Astrocyte of the cerebellum (primary cell): ENCODE results near the gene SHROOM1.
"Not testable (repeated sequence)": the region's sequence is repeated elsewhere in the genome, so short reads cannot be mapped to it uniquely, and the experiment has no call there.

ENCODE experiments used
- DNase-seq: peaks from one replicate; pipeline ENCODE4 v3.0.0-alpha.2; 2011; ENCODE audit warnings: low read depth
- H3K4me3 ChIP-seq: 2 replicates; pipeline ENCODE4 v1.5.1; 2011; ENCODE audit warnings: mild to moderate bottlenecking, low read depth, low read length, moderate library complexity
- CTCF ChIP-seq: IDR thresholded peaks from 2 replicates; pipeline ENCODE4 v1.5.1; 2012; ENCODE audit warnings: low read length, low read depth, moderate library complexity, mild to moderate bottlenecking; ENCODE audit errors: missing control alignments
- in situ Hi-C: cut with HindIII; loops from 2 replicates; pipeline ENCODE4 v1.10.0; 2017; ENCODE audit warnings: low sequenced_read_pairs

Gene SHROOM1

DNA sequence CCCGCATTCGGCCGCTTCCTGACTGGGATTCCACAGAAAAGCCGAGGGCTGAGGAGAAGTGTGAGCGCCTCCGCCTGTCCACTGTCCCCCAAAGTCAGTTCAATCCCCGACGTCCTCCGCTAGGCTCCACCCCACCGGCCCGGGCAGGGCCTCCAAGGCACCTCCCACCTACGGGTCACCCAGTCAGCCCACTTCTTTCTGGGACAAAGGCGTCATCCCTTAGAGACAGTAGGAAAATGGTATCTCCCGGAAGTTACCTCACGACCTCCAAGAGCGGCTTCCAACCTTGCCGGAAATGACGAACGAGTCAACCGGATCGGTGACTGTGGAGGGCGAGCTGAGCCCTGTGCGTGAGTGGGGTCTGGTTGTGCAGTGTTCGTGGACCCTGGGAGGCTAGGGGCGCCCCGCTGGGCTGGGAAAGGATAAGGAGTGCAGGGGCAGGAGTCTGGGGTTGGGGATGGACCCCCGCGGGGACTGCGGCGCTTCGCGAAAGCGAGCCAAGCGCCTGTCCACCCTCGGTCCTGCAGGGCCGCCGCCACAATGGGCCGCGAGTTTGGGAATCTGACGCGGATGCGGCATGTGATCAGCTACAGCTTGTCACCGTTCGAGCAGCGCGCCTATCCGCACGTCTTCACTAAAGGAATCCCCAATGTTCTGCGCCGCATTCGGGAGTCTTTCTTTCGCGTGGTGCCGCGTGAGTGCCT is 36.0 kb upstream of the SHROOM1 start, which contains the start of the genes GDF9 and UQCRQ:
GDF9 (minus strand) TSS at position 128 of the 704 bp plus-strand sequence. CDS start 1,936 bp downstream, outside the sequence.
UQCRQ (plus strand) TSS at position 301 of the 704 bp plus-strand sequence; CDS start at position 541, 240 bp downstream.
- in situ Hi-C loops = no loop called here
- DNase-seq = peak; percentile 99
- peak within 1 kb of the TSS; percentile 92 for H3K4me3 ChIP-seq
- peak; percentile 39 for TF ChIP-seq CTCF

- TF ChIP-seq CTCF = no peak
- DNase-seq = no peak
- H3K4me3 ChIP-seq = peak overlapping the region; percentile 92
- in situ Hi-C loops = no loop called here
Observed at GRCh38 chr5:132865668-132866341, 35.4 kb upstream of the SHROOM1 start.

- in situ Hi-C loops = no loop called here
- no peak overlapping the region for H3K4me3 ChIP-seq
- TF ChIP-seq CTCF = no peak
- no peak for DNase-seq
Observed at GRCh38 chr5:132860742-132861141, 30.3 kb upstream of the SHROOM1 start.

GRCh38 chr5:132859889-132860437 is 29.5 kb upstream of the SHROOM1 start:
- DNase-seq = no peak
- no peak overlapping the region for H3K4me3 ChIP-seq
- in situ Hi-C loops = no loop called here
- no peak for TF ChIP-seq CTCF

- no peak overlapping the region for H3K4me3 ChIP-seq
- in situ Hi-C loops = no loop called here
- no peak for DNase-seq
- TF ChIP-seq CTCF = no peak
Observed at GRCh38 chr5:132856011-132856410, 25.6 kb upstream of the SHROOM1 start.

- H3K4me3 ChIP-seq, in situ Hi-C loops, DNase-seq: not testable (repeated sequence)
Observed at GRCh38 chr5:132854992-132855391, 24.5 kb upstream of the SHROOM1 start.

GRCh38 chr5:132854301-132854700 is 23.9 kb upstream of the SHROOM1 start:
- TF ChIP-seq CTCF = no peak
- in situ Hi-C loops = no loop called here
- H3K4me3 ChIP-seq = no peak overlapping the region
- DNase-seq = no peak
